ENCODE results near the gene OR6K3.

OR6K3 gene

DNA sequence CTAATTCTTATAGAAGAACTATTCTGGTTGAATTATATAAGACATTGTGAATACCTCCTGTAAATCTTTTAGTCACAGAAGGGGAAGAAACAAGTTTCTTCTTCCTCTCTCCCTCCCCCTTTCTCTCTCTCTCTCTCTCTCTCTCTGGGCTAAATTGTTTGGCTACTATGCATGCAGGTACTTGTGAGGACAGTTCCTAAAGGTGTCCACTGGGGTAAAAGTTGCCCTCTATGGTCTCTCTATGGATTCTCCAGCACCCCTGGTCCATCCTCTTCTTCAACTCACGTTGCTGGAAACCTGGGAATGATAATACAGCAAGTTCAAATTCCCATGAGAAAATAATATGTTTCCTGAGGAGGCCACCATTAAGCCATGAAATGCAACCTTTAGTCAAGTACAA is 5.8 kb downstream of the OR6K3 start:
- Histone ChIP-seq H3K9ac (ENCODE audit: low read length) (no peak overlapping the region), H3K9me3 (ENCODE audit: insufficient read depth, low read length) (no peaks in the 10 kb centered on the region), H3K4me3 (ENCODE audit: low read length) (no peak overlapping the region), H3K27ac (ENCODE audit: low read length) (no peak overlapping the region), H4K20me1 (ENCODE audit: insufficient read depth, low read length) (no peaks in the 10 kb centered on the region), H2AFZ (ENCODE audit: low read depth, low read length) (no peak overlapping the region), H3K4me2 (ENCODE audit: low read length) (no peak overlapping the region), H3K79me2 (ENCODE audit: low read length) (no peaks in the 10 kb centered on the region), H3K36me3 (replicated peaks; ENCODE audit: low read depth, low read length) (no peaks in the 10 kb centered on the region), H3K4me1 (ENCODE audit: low read length) (peaks cover 4% of the 10 kb centered on the region), H3K27me3 (ENCODE audit: low read depth, low read length) (no peaks in the 10 kb centered on the region)
- TF ChIP-seq EZH2phosphoT487 (IDR thresholded peaks at IDR 0.05; ENCODE audit: low read depth) = no peak
- TF ChIP-seq, protein P1, sequence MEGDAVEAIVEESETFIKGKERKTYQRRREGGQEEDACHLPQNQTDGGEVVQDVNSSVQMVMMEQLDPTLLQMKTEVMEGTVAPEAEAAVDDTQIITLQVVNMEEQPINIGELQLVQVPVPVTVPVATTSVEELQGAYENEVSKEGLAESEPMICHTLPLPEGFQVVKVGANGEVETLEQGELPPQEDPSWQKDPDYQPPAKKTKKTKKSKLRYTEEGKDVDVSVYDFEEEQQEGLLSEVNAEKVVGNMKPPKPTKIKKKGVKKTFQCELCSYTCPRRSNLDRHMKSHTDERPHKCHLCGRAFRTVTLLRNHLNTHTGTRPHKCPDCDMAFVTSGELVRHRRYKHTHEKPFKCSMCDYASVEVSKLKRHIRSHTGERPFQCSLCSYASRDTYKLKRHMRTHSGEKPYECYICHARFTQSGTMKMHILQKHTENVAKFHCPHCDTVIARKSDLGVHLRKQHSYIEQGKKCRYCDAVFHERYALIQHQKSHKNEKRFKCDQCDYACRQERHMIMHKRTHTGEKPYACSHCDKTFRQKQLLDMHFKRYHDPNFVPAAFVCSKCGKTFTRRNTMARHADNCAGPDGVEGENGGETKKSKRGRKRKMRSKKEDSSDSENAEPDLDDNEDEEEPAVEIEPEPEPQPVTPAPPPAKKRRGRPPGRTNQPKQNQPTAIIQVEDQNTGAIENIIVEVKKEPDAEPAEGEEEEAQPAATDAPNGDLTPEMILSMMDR (IDR thresholded peaks at IDR 0.05; ENCODE audit: low read depth, low read length) = no peak

DNA sequence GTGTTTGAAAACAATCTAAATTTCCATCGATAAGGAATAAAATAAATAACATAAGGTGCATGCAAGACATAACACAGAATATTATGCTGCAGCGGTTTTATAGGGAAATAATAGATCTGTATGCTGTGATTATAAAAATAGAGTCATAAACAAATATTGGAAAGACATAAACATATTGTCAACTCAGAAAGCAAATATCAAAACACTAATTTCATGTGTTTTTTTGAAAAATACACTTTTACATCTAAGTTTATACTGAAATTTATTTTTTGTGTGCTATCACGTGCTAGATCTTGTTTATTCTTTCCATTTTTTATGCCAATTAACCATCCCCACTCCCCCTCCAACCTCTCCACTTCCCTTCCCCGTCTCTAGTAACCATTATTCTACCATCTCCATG is 9.4 kb downstream of the OR6K3 start:
- no peaks in the 10 kb centered on the region for H3K9me3 ChIP-seq (ENCODE audit: insufficient read depth, low read length)
- H3K4me1 ChIP-seq (ENCODE audit: low read length) = no peaks in the 10 kb centered on the region
- no peaks in the 10 kb centered on the region for H3K36me3 ChIP-seq (replicated peaks; ENCODE audit: low read depth, low read length)
- no peak overlapping the region for H3K4me2 ChIP-seq (ENCODE audit: low read length)
- no peak overlapping the region for H3K27ac ChIP-seq (ENCODE audit: low read length)
- no peaks in the 10 kb centered on the region for H4K20me1 ChIP-seq (ENCODE audit: insufficient read depth, low read length)
- H3K79me2 ChIP-seq (ENCODE audit: low read length) = no peaks in the 10 kb centered on the region
- no peak for TF ChIP-seq EZH2phosphoT487 (IDR thresholded peaks at IDR 0.05; ENCODE audit: low read depth)
- TF ChIP-seq, protein P1 (IDR thresholded peaks at IDR 0.05; ENCODE audit: low read depth, low read length) = no peak
- H2AFZ ChIP-seq (ENCODE audit: low read depth, low read length) = no peak overlapping the region
- H3K4me3 ChIP-seq (ENCODE audit: low read length) = no peak overlapping the region
- H3K27me3 ChIP-seq (ENCODE audit: low read depth, low read length) = peaks cover 6% of the 10 kb centered on the region; the same call in 1 of the 2 replicates
- H3K9ac ChIP-seq (ENCODE audit: low read length) = no peak overlapping the region

DNA sequence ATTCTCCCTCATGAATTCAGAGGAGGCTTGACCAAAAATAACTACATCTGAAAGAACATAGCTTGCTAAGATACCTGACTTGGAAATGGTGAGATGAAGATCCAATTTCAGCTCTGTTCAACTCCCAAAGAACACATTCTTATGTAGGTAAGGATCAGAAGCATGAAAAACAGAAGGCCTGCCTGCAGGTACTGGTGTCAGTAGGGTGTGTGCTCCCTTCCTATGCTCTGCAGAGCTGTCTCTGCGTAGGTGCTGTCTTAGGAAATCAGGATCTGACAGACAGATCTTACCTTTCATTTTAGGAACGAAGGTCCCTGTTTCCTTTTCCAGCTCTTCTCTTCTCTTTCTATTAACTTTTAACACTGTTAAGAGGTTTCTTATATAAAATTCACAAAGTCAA is 14.4 kb downstream of the OR6K3 start:
- Histone ChIP-seq H3K4me2 (ENCODE audit: low read length) (no peak overlapping the region), H3K27me3 (ENCODE audit: low read depth, low read length) (peaks cover 6% of the 10 kb centered on the region; the same call in 1 of the 2 replicates), H4K20me1 (ENCODE audit: insufficient read depth, low read length) (no peaks in the 10 kb centered on the region), H3K4me1 (ENCODE audit: low read length) (no peaks in the 10 kb centered on the region), H3K9ac (ENCODE audit: low read length) (no peak overlapping the region), H3K9me3 (ENCODE audit: insufficient read depth, low read length) (no peaks in the 10 kb centered on the region), H2AFZ (ENCODE audit: low read depth, low read length) (no peak overlapping the region), H3K27ac (ENCODE audit: low read length) (no peak overlapping the region), H3K79me2 (ENCODE audit: low read length) (no peaks in the 10 kb centered on the region), H3K4me3 (ENCODE audit: low read length) (no peak overlapping the region), H3K36me3 (replicated peaks; ENCODE audit: low read depth, low read length) (no peaks in the 10 kb centered on the region)
- TF ChIP-seq, protein P1 (IDR thresholded peaks at IDR 0.05; ENCODE audit: low read depth, low read length) = no peak
- TF ChIP-seq EZH2phosphoT487 (IDR thresholded peaks at IDR 0.05; ENCODE audit: low read depth) = no peak

DNA sequence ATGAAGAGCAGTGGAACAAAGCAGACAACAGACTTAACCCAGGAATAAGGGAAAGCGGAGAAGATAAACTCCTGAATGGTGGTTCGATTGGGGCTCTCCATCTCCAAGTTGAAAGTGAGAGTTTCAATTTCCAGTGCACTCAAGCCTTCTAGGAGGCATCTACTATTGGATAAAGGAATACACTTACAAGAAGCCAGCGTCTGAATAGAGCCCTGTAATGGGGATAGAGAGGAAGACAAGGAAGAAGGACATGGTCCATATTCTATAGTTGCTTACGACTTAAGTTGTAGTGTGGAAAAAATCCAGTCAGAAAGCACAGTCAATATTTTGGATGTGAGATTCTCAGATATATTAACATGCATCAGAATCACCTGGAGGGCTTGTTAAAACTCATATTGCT is 20.0 kb downstream of the OR6K3 start, which contains the start of gene OR6K2:
TSS of gene OR6K2 (minus strand) at position 101 of the 400 bp plus-strand sequence. CDS start at position 101, 0 bp downstream.
- no peaks in the 10 kb centered on the region for H3K27me3 ChIP-seq (ENCODE audit: low read depth, low read length)
- no peak within 1 kb of the TSS for H3K9ac ChIP-seq (ENCODE audit: low read length)
- no peaks in the 10 kb centered on the region for H3K36me3 ChIP-seq (replicated peaks; ENCODE audit: low read depth, low read length)
- no peak for TF ChIP-seq EZH2phosphoT487 (IDR thresholded peaks at IDR 0.05; ENCODE audit: low read depth)
- TF ChIP-seq, protein P1 (IDR thresholded peaks at IDR 0.05; ENCODE audit: low read depth, low read length) = no peak
- H3K4me1 ChIP-seq (ENCODE audit: low read length) = no peaks in the 10 kb centered on the region
- H3K79me2 ChIP-seq (ENCODE audit: low read length) = no peaks in the 10 kb centered on the region
- H4K20me1 ChIP-seq (ENCODE audit: insufficient read depth, low read length) = no peaks in the 10 kb centered on the region
- H3K4me2 ChIP-seq (ENCODE audit: low read length) = no peak within 1 kb of the TSS
- no peak within 1 kb of the TSS for H3K27ac ChIP-seq (ENCODE audit: low read length)
- H3K4me3 ChIP-seq (ENCODE audit: low read length) = no peak within 1 kb of the TSS
- no peak within 1 kb of the TSS for H2AFZ ChIP-seq (ENCODE audit: low read depth, low read length)
- H3K9me3 ChIP-seq (ENCODE audit: insufficient read depth, low read length) = no peaks in the 10 kb centered on the region
